ENCODE results near the gene ADRA2C.

ADRA2C gene

GRCh38 chr4:3779509-3779908 lies 13.3 kb downstream of the ADRA2C start:
- no peak overlapping the region for H3K4me3 ChIP-seq (ENCODE audit: low read length)
- no peak for DNase-seq (ENCODE audit: low read depth)
- no peak for TF ChIP-seq CTCF (conservative IDR thresholded peaks at IDR 0.05; ENCODE audit: low read depth, low read length)

GRCh38 chr4:3780347-3781171 lies 14.4 kb downstream of the ADRA2C start:
- TF ChIP-seq CTCF (conservative IDR thresholded peaks at IDR 0.05; ENCODE audit: low read depth, low read length): no peak
- DNase-seq (ENCODE audit: low read depth): no peak
- no peak overlapping the region for H3K4me3 ChIP-seq (ENCODE audit: low read length)

GRCh38 chr4:3781193-3781886 lies 15.2 kb downstream of the ADRA2C start:
- no peak for TF ChIP-seq CTCF (conservative IDR thresholded peaks at IDR 0.05; ENCODE audit: low read depth, low read length)
- no peak for DNase-seq (ENCODE audit: low read depth)
- H3K4me3 ChIP-seq (ENCODE audit: low read length): no peak overlapping the region

GRCh38 chr4:3781997-3782930 lies 16.1 kb downstream of the ADRA2C start:
- no peak for TF ChIP-seq CTCF (conservative IDR thresholded peaks at IDR 0.05; ENCODE audit: low read depth, low read length)
- no peak overlapping the region for H3K4me3 ChIP-seq (ENCODE audit: low read length)
- DNase-seq (ENCODE audit: low read depth): no peak

DNA sequence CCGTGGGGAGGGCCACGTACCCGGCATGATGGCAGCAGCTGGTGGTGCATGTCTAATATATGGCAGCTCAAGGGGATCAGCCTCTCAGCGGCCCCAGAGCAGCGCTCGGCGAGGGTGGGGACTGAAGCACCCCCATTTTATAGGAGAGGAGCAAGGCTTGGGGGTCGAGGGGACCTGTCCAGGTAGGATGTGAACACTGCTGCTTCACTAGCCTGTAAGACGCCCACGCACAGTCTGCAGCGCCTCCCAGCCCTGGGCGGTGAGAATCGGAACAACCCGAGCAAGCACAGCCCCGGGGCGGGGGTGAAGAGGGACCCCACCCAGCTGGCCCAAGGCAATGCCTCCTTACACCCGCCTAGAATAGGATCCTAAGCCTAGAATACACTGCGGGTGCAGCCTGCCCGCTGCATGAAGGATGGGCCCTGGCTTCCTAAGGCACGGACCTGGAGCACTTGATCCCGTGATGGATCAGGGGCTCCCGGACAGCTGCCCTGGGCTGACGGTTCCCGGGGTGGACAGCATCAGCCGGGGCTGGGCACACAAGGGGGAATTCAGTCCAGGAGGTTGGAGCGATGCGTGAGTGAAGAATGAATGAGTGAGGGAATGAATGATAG lies 17.6 kb downstream of the ADRA2C start:
- DNase-seq (ENCODE audit: low read depth): no peak
- peak; percentile 48 for TF ChIP-seq CTCF (conservative IDR thresholded peaks at IDR 0.05; ENCODE audit: low read depth, low read length)
- no peak overlapping the region for H3K4me3 ChIP-seq (ENCODE audit: low read length)

GRCh38 chr4:3784454-3785291 lies 18.5 kb downstream of the ADRA2C start:
- H3K4me3 ChIP-seq (ENCODE audit: low read length): no peak overlapping the region
- TF ChIP-seq CTCF (conservative IDR thresholded peaks at IDR 0.05; ENCODE audit: low read depth, low read length): no peak
- no peak for DNase-seq (ENCODE audit: low read depth)

All from retinal pigment epithelial cell (primary cell).